HCT116 (cell line): ENCODE measurements around the gene BMP2. TPM values are rescaled to one million over a fixed set of nuclear protein-coding genes. Genes with fewer than 3 reads are reported as not detected.

Source experiments
- ATAC-seq: fragments of 200-7000 bp; cut with Tn5 transposase; 2 replicates; pipeline ENCODE4 v1.9.1; 2020; ENCODE audit warnings: mild to moderate bottlenecking, moderate library complexity
- BruUV-seq: library from RNA; stranded (reverse); fragments of 400-500 nt; replicated peaks from 2 replicates; lab custom pipeline; 2021; lab: Mats Ljungman, UMichigan
- CTCF ChIA-PET: fragments of 300-600 bp; sonication (Branson Sonifier 250); formaldehyde crosslinking; loops from one replicate; lab custom pipeline; 2021; ENCODE audit warnings: antibody characterized with exemption; lab: Charles Lee
- POLR2A ChIA-PET: fragments of 300-600, 350-600 bp; sonication (Branson Sonifier 250); formaldehyde crosslinking; loops from one replicate; lab custom pipeline; 2021; ENCODE audit warnings: antibody characterized with exemption; lab: Charles Lee
- RAD21 ChIA-PET, 2 experiments: fragments of 300-600 bp; sonication (Branson Sonifier 250); formaldehyde crosslinking; loops; one replicate each; lab custom pipeline; 2023; ENCODE audit warnings: low total read pairs in 2 of 2; ENCODE audit not compliant: uncharacterized antibody in 2 of 2, unreplicated experiment in 2 of 2, low non-redundant PET in 1 of 2; lab: Charles Lee
- DNase-seq: peaks from one replicate; pipeline ENCODE4 v3.0.0-alpha.2; 2010; ENCODE audit warnings: low read depth, low spot score
- H2AFZ ChIP-seq: fragments of 200-600 bp; shearing (Covaris generic), sonication (generic); 2 replicates; pipeline ENCODE4 v1.6.1; 2017; ENCODE audit warnings: low read depth, mixed run types, mixed read lengths, antibody characterized with exemption, low read length; ENCODE audit not compliant: poor library complexity, severe bottlenecking
- H3K27ac ChIP-seq: 2 replicates; pipeline ENCODE4 v1.5.1; 2012; ENCODE audit warnings: low read depth, low read length
- H3K27me3 ChIP-seq: fragments of 200-600 bp; sonication (generic); 2 replicates; pipeline ENCODE4 v1.6.1; 2016; ENCODE audit warnings: mixed run types, low read length, mixed read lengths; ENCODE audit not compliant: insufficient read depth
- H3K36me3 ChIP-seq, 2 experiments: fragments of 200-500 bp in 1 of 2; fragments of 200-600 bp in 1 of 2; sonication (Bioruptor generic) in 1 of 2; sonication (generic) in 1 of 2; 2 replicates each; pipeline versions ENCODE4 v1.5.1 to v1.6.1; 2014 to 2016; ENCODE audit warnings: low read length in 2 of 2, inconsistent platforms in 1 of 2, mixed read lengths in 1 of 2, mixed run types in 1 of 2; ENCODE audit not compliant: insufficient read depth in 2 of 2, control insufficient read depth in 1 of 2
- H3K4me1 ChIP-seq, 2 experiments: fragments of 200-600 bp in 1 of 2; sonication (generic) in 1 of 2; 2 replicates each; pipeline versions ENCODE4 v1.5.1 to v1.6.1; 2012 to 2017; ENCODE audit warnings: low read length in 2 of 2, inconsistent platforms in 1 of 2, mild to moderate bottlenecking in 1 of 2, mixed read lengths in 1 of 2, mixed run types in 1 of 2, moderate library complexity in 1 of 2; ENCODE audit not compliant: insufficient read depth in 2 of 2, control insufficient read depth in 1 of 2
- H3K4me2 ChIP-seq: fragments of 200-600 bp; sonication (generic); 2 replicates; pipeline ENCODE4 v1.6.1; 2017; ENCODE audit warnings: mixed run types, low read length, mixed read lengths
- H3K4me3 ChIP-seq, 2 experiments: fragments of 200-600 bp in 1 of 2; sonication (generic) in 1 of 2; replicated peaks in 1 of 2; 2 replicates each; pipeline ENCODE4 v1.5.1; 2011 to 2016; ENCODE audit warnings: low read length in 2 of 2, control low read depth in 1 of 2, low read depth in 1 of 2, mild to moderate bottlenecking in 1 of 2, mixed read lengths in 1 of 2, mixed run types in 1 of 2
- H3K79me2 ChIP-seq: fragments of 200-600 bp; sonication (generic); 2 replicates; pipeline ENCODE4 v1.6.1; 2017; ENCODE audit warnings: mild to moderate bottlenecking, mixed run types, low read length, moderate library complexity, mixed read lengths; ENCODE audit not compliant: insufficient read depth
- H3K9ac ChIP-seq: fragments of 200-600 bp; sonication (generic); 2 replicates; pipeline ENCODE4 v1.6.1; 2016; ENCODE audit warnings: low read length, mixed read lengths
- H3K9me2 ChIP-seq: fragments of 200-600 bp; sonication (generic), shearing (Covaris generic); 2 replicates; pipeline ENCODE4 v1.6.1; 2017; ENCODE audit warnings: mixed run types, mild to moderate bottlenecking, moderate library complexity; ENCODE audit not compliant: insufficient read depth
- H3K9me3 ChIP-seq, 2 experiments: fragments of 200-500 bp in 1 of 2; fragments of 200-600 bp in 1 of 2; sonication (Bioruptor generic) in 1 of 2; sonication (generic) in 1 of 2; 2 replicates each; pipeline ENCODE4 v1.6.1; 2014 to 2017; ENCODE audit warnings: low read length in 2 of 2, mixed read lengths in 2 of 2, inconsistent platforms in 1 of 2, low read depth in 1 of 2, mild to moderate bottlenecking in 1 of 2, mixed run types in 1 of 2, moderate library complexity in 1 of 2; ENCODE audit not compliant: control insufficient read depth in 1 of 2, insufficient read depth in 1 of 2
- H4K20me1 ChIP-seq: fragments of 200-600 bp; sonication (generic), shearing (Covaris generic); 2 replicates; pipeline ENCODE4 v1.6.1; 2017; ENCODE audit warnings: mixed run types, mild to moderate bottlenecking, moderate library complexity; ENCODE audit not compliant: insufficient read depth
- CEBPB ChIP-seq: IDR thresholded peaks from 2 replicates; pipeline ENCODE4 v1.6.1; 2012; ENCODE audit warnings: low read depth
- CTCF ChIP-seq, 3 experiments: fragments of 200-600 bp in 1 of 3; sonication (generic) in 1 of 3; IDR thresholded peaks in 2 of 3; conservative IDR thresholded peaks in 1 of 3; 2 replicates each; pipeline ENCODE4 v1.5.1; 2012 to 2017; ENCODE audit warnings: low read depth in 2 of 3, low read length in 2 of 3, antibody characterized with exemption in 1 of 3, borderline replicate concordance in 1 of 3, control low read depth in 1 of 3, mild to moderate bottlenecking in 1 of 3, mixed read lengths in 1 of 3, mixed run types in 1 of 3, moderate library complexity in 1 of 3; ENCODE audit not compliant: insufficient read depth in 1 of 3
- EGR1 ChIP-seq: IDR thresholded peaks from 2 replicates; pipeline ENCODE4 v1.6.1; 2012; ENCODE audit warnings: low read depth
- ELF1 ChIP-seq: IDR thresholded peaks from 2 replicates; pipeline ENCODE4 v1.6.1; 2012; ENCODE audit warnings: low read depth, borderline replicate concordance
- EZH2phosphoT487 ChIP-seq: fragments of 200-600 bp; IDR thresholded peaks from 2 replicates; pipeline ENCODE4 v1.6.1; 2018; ENCODE audit warnings: antibody characterized with exemption, borderline replicate concordance
- JUND ChIP-seq: IDR thresholded peaks from 2 replicates; pipeline ENCODE4 v1.6.1; 2012
- MAX ChIP-seq: IDR thresholded peaks from 2 replicates; pipeline ENCODE4 v1.6.1; 2012
- SIN3A ChIP-seq: IDR thresholded peaks from 2 replicates; pipeline ENCODE4 v1.6.1; 2012; ENCODE audit warnings: low read depth
- SP1 ChIP-seq: IDR thresholded peaks from 2 replicates; pipeline ENCODE4 v1.6.1; 2012; ENCODE audit warnings: low read depth
- SRF ChIP-seq: IDR thresholded peaks from 2 replicates; pipeline ENCODE4 v1.6.1; 2012; ENCODE audit warnings: low read depth
- ZFX ChIP-seq: fragments of 450-650 bp; IDR thresholded peaks from 2 replicates; pipeline ENCODE4 v1.6.1; 2017
- ZNF274 ChIP-seq: fragments of 200-500 bp; sonication (Bioruptor generic); IDR thresholded peaks from 2 replicates; pipeline ENCODE4 v1.6.1; 2014; ENCODE audit warnings: mild to moderate bottlenecking, low read depth, low read length, inconsistent platforms
- intact Hi-C: fragments of 100-400 bp; cut with micrococcal nuclease; formaldehyde crosslinking; loops from 2 replicates; pipeline ENCODE4 v1.10.0; 2022
- total RNA-seq: library from RNA; stranded (reverse); gene quantifications from one replicate; pipeline ENCODE4 v1.2.1, GENCODE V29; 2021; ENCODE audit not compliant: unreplicated experiment

BMP2 gene
- total RNA-seq, 1 experiment from 2014 or later: 0.15 TPM

DNA sequence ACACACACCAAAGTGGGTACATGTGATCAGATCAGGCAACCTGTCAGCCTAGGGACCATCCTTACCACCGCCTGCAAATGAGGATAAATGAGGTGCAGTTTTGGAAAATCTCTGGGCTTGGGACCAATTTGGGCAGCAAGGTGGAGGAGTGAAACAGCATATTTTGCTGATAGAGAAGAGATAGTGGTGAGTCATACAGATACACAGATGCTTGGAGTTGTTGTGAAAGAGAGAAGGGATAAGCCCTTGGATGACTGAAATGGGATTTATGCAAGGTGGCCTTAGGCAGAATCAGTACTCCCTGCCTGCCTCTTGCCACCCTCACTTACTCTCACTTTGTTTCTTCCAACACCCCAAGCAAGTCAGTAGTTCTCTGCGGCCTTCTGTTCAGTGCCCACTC is 34.7 kb downstream of the BMP2 start:
- no TSS peak for BruUV-seq
- RAD21 ChIA-PET: no interaction called here
- no peak for ATAC-seq
- intact Hi-C loops: no loop called here
- Histone ChIP-seq H3K9me2 (no peaks in the 10 kb centered on the region), H3K4me3 (no peak overlapping the region), H3K36me3 (no peaks in the 10 kb centered on the region), H4K20me1 (no peaks in the 10 kb centered on the region), H3K27ac (no peak overlapping the region), H3K4me1 (no peaks in the 10 kb centered on the region), H3K4me2 (no peak overlapping the region), H3K79me2 (no peaks in the 10 kb centered on the region), H3K9me3 (peaks cover 4 to 21% of the 10 kb centered on the region in 2 experiments; a peak in 3 of 4 replicates), H3K9ac (no peak overlapping the region), H2AFZ (no peak overlapping the region), H3K27me3 (no peaks in the 10 kb centered on the region)
- POLR2A ChIA-PET: no interaction called here
- TF ChIP-seq ZFX: no peak
- no peak for TF ChIP-seq SRF
- TF ChIP-seq JUND: no peak
- TF ChIP-seq SIN3A: no peak
- TF ChIP-seq ZNF274: no peak
- TF ChIP-seq EGR1: no peak
- no peak for TF ChIP-seq CEBPB
- no peak for TF ChIP-seq CTCF (IDR thresholded peaks at IDR 0.05 in 2 of 3, conservative IDR thresholded peaks at IDR 0.05 in 1 of 3; ENCODE audit: borderline replicate concordance in 1 of 3, insufficient read depth in 1 of 3, low read depth in 2 of 3, low read length in 2 of 3)
- no peak for TF ChIP-seq ELF1
- TF ChIP-seq EZH2phosphoT487: no peak
- TF ChIP-seq MAX: no peak
- TF ChIP-seq SP1: no peak
- DNase-seq: no peak
- CTCF ChIA-PET: no interaction called here
